HEK293T (cell line): ENCODE data around the gene AP2A2.

Experiments
- BHLHE40 ChIP-seq: fragments of 450-650 bp; IDR thresholded peaks from 2 replicates; pipeline ENCODE4 v1.6.1; 2016; ENCODE audit warnings: mild to moderate bottlenecking, moderate library complexity, borderline replicate concordance
- ELF4 ChIP-seq: fragments of 450-650 bp; IDR thresholded peaks from 2 replicates; pipeline ENCODE4 v1.6.1; 2017; ENCODE audit warnings: antibody characterized with exemption
- FOXA1 ChIP-seq: fragments of 450-650 bp; IDR thresholded peaks from 2 replicates; pipeline ENCODE4 v1.6.1; 2016; ENCODE audit warnings: mild to moderate bottlenecking
- HDGF ChIP-seq: fragments of 450-650 bp; IDR thresholded peaks from 2 replicates; pipeline ENCODE4 v1.6.1; 2017; ENCODE audit warnings: antibody characterized with exemption, borderline replicate concordance
- LEF1 ChIP-seq: fragments of 450-650 bp; IDR thresholded peaks from 2 replicates; pipeline ENCODE4 v1.6.1; 2017; ENCODE audit warnings: mild to moderate bottlenecking, borderline replicate concordance
- SP1 ChIP-seq: fragments of 450-650 bp; IDR thresholded peaks from 2 replicates; pipeline ENCODE4 v1.6.1; 2017
- SUZ12 ChIP-seq: fragments of 450-650 bp; IDR thresholded peaks from 2 replicates; pipeline ENCODE4 v1.6.1; 2016; ENCODE audit warnings: mild to moderate bottlenecking
- ZNF384 ChIP-seq: fragments of 450-650 bp; IDR thresholded peaks from 2 replicates; pipeline ENCODE4 v1.6.1; 2016

DNA sequence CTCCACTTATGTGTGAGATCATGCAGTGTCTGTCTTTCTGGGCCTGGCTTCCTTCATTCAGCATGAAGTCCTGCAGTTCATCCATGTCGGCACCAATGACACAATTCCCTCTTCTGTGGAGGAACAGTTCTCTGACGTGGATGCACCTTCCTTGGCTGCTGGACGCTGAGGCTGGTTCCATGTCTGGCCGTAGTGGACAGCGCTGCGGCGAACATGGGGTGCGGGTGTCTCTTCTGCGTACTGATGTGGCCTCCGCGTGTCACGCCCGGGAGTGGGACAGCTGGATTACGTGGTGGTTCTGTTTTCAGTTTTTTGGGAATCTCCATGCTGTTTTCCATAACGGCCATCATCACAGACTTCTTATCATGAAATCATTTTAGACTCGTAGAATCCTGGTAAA, 132.1 kb downstream of the AP2A2 start:
- no peak for TF ChIP-seq FOXA1
- no peak for TF ChIP-seq SUZ12
- TF ChIP-seq BHLHE40, result no peak
- no peak for TF ChIP-seq LEF1
- TF ChIP-seq HDGF, result no peak
- TF ChIP-seq ELF4, result no peak
- TF ChIP-seq ZNF384, result no peak
- TF ChIP-seq SP1, result no peak
